ENCODE results near the gene MEOX1. TPM values are rescaled to one million over a fixed set of nuclear protein-coding genes. Genes with fewer than 3 reads are reported as not detected.

The MEOX1 gene
- total and polyA plus RNA-seq, 2 of the 13 experiments (the other 11 are each of a cell fraction or from before 2014, with no cell fraction given) = not detected

DNA sequence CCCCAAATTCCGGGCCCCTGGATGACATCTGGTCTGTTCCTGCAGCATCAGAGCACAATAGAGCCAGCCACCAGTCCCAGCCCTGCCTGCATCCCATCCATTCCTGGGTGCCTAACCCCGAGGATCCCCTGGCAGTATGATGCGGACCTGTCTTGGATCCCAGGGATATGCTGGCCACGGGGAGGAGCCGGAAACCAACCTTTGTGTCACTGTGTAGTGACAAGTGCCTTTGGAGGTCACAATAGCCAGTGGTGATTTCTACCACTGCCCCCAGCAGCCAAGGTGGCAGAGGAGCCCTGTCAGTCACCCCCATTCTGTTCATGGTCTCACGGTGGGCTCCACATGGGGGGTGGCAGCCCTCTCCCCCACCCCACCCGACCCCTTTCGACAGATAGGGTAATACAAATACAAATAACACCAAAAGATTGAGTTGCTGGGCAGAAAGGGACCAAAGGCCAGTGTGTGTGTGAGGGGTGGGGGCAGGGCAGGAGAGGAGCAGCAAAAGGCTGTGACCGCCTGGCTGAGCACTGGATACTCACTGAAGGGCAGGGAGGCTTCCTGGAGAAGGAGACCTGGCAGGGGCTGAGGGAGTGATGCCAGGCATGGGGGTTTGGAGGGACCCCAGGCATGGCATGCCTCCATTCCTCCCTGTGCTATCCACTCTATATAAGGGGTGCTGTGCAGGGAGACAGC is 29.0 kb upstream of the MEOX1 start (continued):
- peak; percentile 33 for TF ChIP-seq TEAD3 (CRISPR knock-in tag; optimal IDR thresholded peaks at IDR 0.05; ENCODE audit: borderline replicate concordance)
- TF ChIP-seq, protein P1, sequence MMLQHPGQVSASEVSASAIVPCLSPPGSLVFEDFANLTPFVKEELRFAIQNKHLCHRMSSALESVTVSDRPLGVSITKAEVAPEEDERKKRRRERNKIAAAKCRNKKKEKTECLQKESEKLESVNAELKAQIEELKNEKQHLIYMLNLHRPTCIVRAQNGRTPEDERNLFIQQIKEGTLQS (CRISPR knock-in tag; IDR thresholded peaks at IDR 0.05) = no peak
- TF ChIP-seq ARHGAP35 (CRISPR knock-in tag; IDR thresholded peaks at IDR 0.05; ENCODE audit: borderline replicate concordance) = no peak
- 0 out of 2 replicates have a peak, but pooled peaks have one; percentile 9 for TF ChIP-seq ZBTB38 (CRISPR knock-in tag; IDR thresholded peaks at IDR 0.05)
- no peak for TF ChIP-seq ZNF878 (CRISPR knock-in tag; IDR thresholded peaks at IDR 0.05)
- TF ChIP-seq ZNF260 (CRISPR knock-in tag; IDR thresholded peaks at IDR 0.05; ENCODE audit: borderline replicate concordance, low read depth) = no peak
- no peak for TF ChIP-seq LCORL (IDR thresholded peaks at IDR 0.05)
- 0 out of 2 replicates have a peak, but pooled peaks have one; percentile 40 for TF ChIP-seq LCORL (CRISPR knock-in tag; IDR thresholded peaks at IDR 0.05)
- no peak for TF ChIP-seq PRMT3 (CRISPR knock-in tag; IDR thresholded peaks at IDR 0.05; ENCODE audit: borderline replicate concordance, low read depth)
- TF ChIP-seq SPEN (CRISPR knock-in tag; IDR thresholded peaks at IDR 0.05; ENCODE audit: low read depth) = 0 out of 2 replicates have a peak, but pooled peaks have one; percentile 42
- TF ChIP-seq MEIS2 (CRISPR knock-in tag; IDR thresholded peaks at IDR 0.05) = no peak
- TF ChIP-seq ZBTB3 (CRISPR knock-in tag; IDR thresholded peaks at IDR 0.05; ENCODE audit: borderline replicate concordance, low read depth) = no peak
- no peak for TF ChIP-seq FLYWCH1 (CRISPR knock-in tag; IDR thresholded peaks at IDR 0.05)
- TF ChIP-seq SETDB1 (CRISPR knock-in tag; IDR thresholded peaks at IDR 0.05; ENCODE audit: borderline replicate concordance) = no peak
- TF ChIP-seq ATF1 (CRISPR knock-in tag; IDR thresholded peaks at IDR 0.05) = no peak
- TF ChIP-seq ZNF816 (CRISPR knock-in tag; IDR thresholded peaks at IDR 0.05; ENCODE audit: borderline replicate concordance) = no peak
- TF ChIP-seq, protein P2, sequence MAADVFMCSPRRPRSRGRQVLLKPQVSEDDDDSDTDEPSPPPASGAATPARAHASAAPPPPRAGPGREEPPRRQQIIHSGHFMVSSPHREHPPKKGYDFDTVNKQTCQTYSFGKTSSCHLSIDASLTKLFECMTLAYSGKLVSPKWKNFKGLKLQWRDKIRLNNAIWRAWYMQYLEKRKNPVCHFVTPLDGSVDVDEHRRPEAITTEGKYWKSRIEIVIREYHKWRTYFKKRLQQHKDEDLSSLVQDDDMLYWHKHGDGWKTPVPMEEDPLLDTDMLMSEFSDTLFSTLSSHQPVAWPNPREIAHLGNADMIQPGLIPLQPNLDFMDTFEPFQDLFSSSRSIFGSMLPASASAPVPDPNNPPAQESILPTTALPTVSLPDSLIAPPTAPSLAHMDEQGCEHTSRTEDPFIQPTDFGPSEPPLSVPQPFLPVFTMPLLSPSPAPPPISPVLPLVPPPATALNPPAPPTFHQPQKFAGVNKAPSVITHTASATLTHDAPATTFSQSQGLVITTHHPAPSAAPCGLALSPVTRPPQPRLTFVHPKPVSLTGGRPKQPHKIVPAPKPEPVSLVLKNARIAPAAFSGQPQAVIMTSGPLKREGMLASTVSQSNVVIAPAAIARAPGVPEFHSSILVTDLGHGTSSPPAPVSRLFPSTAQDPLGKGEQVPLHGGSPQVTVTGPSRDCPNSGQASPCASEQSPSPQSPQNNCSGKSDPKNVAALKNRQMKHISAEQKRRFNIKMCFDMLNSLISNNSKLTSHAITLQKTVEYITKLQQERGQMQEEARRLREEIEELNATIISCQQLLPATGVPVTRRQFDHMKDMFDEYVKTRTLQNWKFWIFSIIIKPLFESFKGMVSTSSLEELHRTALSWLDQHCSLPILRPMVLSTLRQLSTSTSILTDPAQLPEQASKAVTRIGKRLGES (CRISPR knock-in tag; IDR thresholded peaks at IDR 0.05; ENCODE audit: borderline replicate concordance) = no peak
- no peak for TF ChIP-seq JARID2 (CRISPR knock-in tag; IDR thresholded peaks at IDR 0.05; ENCODE audit: insufficient replicate concordance)
- TF ChIP-seq ZKSCAN1 (IDR thresholded peaks at IDR 0.05; ENCODE audit: low read length) = no peak
- TF ChIP-seq, protein P3, sequence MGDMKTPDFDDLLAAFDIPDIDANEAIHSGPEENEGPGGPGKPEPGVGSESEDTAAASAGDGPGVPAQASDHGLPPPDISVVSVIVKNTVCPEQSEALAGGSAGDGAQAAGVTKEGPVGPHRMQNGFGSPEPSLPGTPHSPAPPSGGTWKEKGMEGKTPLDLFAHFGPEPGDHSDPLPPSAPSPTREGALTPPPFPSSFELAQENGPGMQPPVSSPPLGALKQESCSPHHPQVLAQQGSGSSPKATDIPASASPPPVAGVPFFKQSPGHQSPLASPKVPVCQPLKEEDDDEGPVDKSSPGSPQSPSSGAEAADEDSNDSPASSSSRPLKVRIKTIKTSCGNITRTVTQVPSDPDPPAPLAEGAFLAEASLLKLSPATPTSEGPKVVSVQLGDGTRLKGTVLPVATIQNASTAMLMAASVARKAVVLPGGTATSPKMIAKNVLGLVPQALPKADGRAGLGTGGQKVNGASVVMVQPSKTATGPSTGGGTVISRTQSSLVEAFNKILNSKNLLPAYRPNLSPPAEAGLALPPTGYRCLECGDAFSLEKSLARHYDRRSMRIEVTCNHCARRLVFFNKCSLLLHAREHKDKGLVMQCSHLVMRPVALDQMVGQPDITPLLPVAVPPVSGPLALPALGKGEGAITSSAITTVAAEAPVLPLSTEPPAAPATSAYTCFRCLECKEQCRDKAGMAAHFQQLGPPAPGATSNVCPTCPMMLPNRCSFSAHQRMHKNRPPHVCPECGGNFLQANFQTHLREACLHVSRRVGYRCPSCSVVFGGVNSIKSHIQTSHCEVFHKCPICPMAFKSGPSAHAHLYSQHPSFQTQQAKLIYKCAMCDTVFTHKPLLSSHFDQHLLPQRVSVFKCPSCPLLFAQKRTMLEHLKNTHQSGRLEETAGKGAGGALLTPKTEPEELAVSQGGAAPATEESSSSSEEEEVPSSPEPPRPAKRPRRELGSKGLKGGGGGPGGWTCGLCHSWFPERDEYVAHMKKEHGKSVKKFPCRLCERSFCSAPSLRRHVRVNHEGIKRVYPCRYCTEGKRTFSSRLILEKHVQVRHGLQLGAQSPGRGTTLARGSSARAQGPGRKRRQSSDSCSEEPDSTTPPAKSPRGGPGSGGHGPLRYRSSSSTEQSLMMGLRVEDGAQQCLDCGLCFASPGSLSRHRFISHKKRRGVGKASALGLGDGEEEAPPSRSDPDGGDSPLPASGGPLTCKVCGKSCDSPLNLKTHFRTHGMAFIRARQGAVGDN (CRISPR knock-in tag; IDR thresholded peaks at IDR 0.05) = peak; percentile 53
- TF ChIP-seq, protein P4, sequence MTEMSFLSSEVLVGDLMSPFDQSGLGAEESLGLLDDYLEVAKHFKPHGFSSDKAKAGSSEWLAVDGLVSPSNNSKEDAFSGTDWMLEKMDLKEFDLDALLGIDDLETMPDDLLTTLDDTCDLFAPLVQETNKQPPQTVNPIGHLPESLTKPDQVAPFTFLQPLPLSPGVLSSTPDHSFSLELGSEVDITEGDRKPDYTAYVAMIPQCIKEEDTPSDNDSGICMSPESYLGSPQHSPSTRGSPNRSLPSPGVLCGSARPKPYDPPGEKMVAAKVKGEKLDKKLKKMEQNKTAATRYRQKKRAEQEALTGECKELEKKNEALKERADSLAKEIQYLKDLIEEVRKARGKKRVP (CRISPR knock-in tag; IDR thresholded peaks at IDR 0.05) = no peak
- TF ChIP-seq STAG1 (CRISPR knock-in tag; IDR thresholded peaks at IDR 0.05) = peak; percentile 47
